ENCODE results near the gene PCGF6.

DNA sequence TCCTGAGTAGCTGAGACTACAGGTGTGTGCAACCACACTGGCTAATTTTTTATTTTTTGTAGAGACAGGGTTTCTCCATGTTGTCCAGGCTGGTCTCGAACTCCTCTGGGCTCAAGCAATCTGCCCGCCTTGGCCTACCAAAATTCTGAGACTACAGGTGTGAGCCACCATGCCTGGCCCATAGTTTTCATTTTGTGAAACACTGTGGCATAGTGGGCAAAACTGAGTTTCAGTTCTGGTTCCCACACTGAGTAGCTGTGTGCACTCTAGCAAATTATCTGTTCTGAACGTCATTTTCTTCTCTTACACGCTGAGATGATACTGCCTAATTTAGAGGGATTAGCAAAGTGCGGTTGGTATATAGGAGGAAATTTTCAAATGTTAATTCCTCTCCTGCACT lies 31.8 kb upstream of the PCGF6 start:
- TF ChIP-seq HDGF (IDR thresholded peaks at IDR 0.05; ENCODE audit: borderline replicate concordance) (no peak), NFRKB (IDR thresholded peaks at IDR 0.05) (no peak), FOXM1 (IDR thresholded peaks at IDR 0.05; ENCODE audit: borderline replicate concordance) (no peak), BHLHE40 (IDR thresholded peaks at IDR 0.05; ENCODE audit: borderline replicate concordance) (no peak), ZNF384 (IDR thresholded peaks at IDR 0.05) (no peak), CTBP1 (IDR thresholded peaks at IDR 0.05; ENCODE audit: borderline replicate concordance) (no peak), TARDBP (IDR thresholded peaks at IDR 0.05) (no peak), SUZ12 (IDR thresholded peaks at IDR 0.05) (no peak), SP1 (IDR thresholded peaks at IDR 0.05) (no peak), FOXK2 (IDR thresholded peaks at IDR 0.05) (no peak), FOXA1 (IDR thresholded peaks at IDR 0.05) (no peak), PKNOX1 (IDR thresholded peaks at IDR 0.05) (no peak)

Data from HEK293T (cell line).